Spleen (tissue), 7 donors: ENCODE results near the gene SNRPA1.

ENCODE experiments used
- CTCF ChIP-seq, 11 experiments: fragments of 200-600 bp in 7 of 11; fragments of 450-650 bp in 4 of 11; sonication (generic) in 4 of 11; IDR thresholded peaks in 8 of 11; conservative IDR thresholded peaks in 3 of 11; 1 replicate in 7 of 11; 2 replicates in 4 of 11; pipeline versions ENCODE4 v1.4.0 to v1.8.0; 2016 to 2021; ENCODE audit warnings: antibody characterized with exemption in 11 of 11, inconsistent platforms in 4 of 11, mild to moderate bottlenecking in 1 of 11
- POLR2A ChIP-seq, 3 donors: fragments of 450-650 bp; IDR thresholded peaks; one replicate each; pipeline ENCODE4 v1.5.1; 2017; ENCODE audit warnings: antibody characterized with exemption in 3 of 3, mild to moderate bottlenecking in 1 of 3
- donor health status: DM: no; HTN: no; CAD: no; lungs with moderate emphysema.
- donor health status: DM: no; HTN: no; CAD: no.
- donor health status: DM: no; HTN: no; CAD: no.

GRCh38 chr15:101322854-101323477, 27.9 kb upstream of the SNRPA1 start:
- TF ChIP-seq CTCF (IDR thresholded peaks at IDR 0.05 in 8 of 11, conservative IDR thresholded peaks at IDR 0.05 in 3 of 11) = no peak
- TF ChIP-seq POLR2A (IDR thresholded peaks at IDR 0.05) = no peak
